A549 (cell line): ENCODE results near the gene PIGS.

Experiments used
- CHD2 ChIP-seq: fragments of 150-350 bp; IDR thresholded peaks from 2 replicates; pipeline ENCODE4 v1.6.1; 2014; ENCODE audit warnings: low read length; ENCODE audit not compliant: partially characterized antibody
- JUNB ChIP-seq: fragments of >200 bp; sonication (Bioruptor Twin); formaldehyde crosslinking; IDR thresholded peaks from 2 replicates; pipeline ENCODE4 v1.6.1; 2016
- NFE2L2 ChIP-seq: fragments of 150-350 bp; conservative IDR thresholded peaks from 2 replicates; pipeline ENCODE4 v1.6.1; 2014; ENCODE audit warnings: low read length

- TF ChIP-seq CHD2: no peak
- no peak for TF ChIP-seq NFE2L2
- TF ChIP-seq JUNB: no peak
Measured at GRCh38 chr17:28532050-28532960, 39.0 kb downstream of the PIGS start.
